IPS-NIHi7 (cell line): Measurements from ENCODE around the gene RIN3.

Source experiments
- DNase-seq: peaks from one replicate; pipeline ENCODE4 v3.0.0; 2012; ENCODE audit warnings: mixed read lengths; ENCODE audit errors: extremely low spot score

RIN3 gene

DNA sequence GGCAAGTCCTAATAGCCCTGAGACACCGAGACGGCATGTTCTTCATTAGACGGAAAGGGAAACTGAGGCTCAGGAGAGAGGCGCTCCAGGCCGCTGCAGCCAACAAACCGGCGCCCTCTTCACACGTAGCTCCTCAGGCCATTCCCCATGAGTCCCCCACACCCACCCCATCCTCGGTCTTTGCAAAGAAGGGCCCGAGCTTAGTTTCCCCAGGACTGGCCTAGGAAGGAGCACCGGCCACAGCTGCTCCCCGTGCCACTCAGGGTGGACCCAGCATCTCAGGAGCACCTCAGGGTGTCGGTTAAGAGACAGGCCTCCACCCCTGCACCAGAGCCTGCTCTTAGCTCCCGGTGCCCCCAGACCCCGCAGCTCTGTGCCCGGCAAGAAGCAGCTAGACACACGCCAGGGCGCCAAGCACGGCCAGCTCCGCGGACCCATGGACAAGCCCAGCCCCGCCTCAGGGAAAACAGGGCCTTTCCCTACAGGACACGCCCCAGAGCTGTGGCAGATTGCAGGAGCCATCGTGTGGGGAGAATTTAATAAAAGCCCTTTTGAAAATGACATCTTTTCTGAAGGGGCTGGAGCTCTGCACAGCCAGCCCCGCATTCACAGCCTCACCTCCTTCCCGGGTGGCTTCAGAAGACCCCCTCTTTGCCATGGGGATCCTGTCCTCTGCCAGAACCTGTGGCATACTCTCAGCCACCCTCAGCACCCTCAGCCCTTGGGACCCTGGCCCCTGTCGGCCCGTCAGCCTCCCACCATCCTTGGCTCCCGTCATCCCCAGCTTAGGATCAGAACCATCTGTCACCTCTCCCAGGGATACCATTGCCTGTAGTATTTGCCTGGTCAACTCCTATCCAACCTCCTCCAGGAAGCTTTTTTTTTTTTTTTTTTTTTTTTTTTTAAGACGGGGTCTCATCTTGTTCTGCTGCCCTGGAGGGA is 175.1 kb downstream of the RIN3 start:
- no peak for DNase-seq

DNA sequence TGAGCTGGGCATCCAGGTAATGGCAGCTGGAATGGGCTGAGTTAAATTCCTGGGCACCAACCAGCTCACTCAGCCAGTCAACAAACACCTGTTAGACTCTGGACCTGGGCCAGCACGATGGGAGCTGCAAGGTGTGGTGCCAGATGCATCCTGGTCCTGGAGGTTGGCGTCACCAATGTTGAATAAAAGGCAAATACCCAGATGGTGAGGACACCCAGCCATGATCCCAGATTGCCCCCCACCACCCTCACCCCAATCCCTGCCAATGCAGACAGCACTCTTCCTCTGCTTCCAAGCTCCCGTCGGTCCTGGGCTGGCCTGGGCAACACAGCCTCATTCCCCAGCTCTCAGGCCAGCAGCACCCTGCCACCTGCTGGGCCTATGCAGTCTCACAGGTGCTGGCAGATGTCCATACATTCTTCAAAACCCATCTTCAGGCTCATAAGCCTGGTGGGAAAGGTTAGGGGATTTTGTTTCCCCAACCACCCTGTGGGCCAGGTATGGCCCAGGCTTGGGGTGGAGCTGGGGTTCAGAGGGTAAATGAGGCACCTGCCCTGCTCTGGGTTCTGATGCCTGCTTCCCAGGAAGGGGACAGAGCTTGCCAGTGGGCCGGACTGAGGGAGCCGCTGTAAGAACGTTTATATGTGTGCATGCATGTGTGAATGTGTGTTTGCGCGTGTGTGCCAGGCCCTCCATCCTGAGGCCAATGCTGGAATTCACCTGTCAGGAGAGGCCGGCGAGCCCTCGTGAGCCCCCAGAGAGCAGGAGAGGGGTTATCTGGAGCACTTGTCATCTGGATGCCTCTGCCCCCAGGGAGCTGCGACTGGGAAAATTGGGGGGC is 176.8 kb downstream of the RIN3 start:
- peak; percentile 40 for DNase-seq

DNA sequence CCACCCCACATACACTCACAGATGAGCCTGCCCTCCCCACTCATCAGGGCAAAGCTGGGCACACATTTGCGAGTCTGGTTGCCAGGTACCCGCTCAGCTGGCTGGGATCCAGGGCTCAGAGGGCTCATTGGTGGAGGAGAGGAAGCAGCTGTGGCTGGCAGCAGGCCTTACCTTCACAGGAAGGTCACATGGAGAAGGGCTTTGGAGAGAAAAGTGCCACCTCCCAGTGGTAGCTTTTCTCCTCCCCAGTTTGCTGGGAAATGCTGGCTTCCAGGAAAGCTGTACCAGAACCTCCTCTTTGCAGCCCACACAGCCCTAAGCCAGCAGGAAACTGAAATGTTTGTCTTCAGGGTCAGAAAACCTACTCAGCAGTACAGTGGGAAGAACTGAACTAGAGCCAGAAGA is 179.2 kb downstream of the RIN3 start:
- DNase-seq, result no peak

DNA sequence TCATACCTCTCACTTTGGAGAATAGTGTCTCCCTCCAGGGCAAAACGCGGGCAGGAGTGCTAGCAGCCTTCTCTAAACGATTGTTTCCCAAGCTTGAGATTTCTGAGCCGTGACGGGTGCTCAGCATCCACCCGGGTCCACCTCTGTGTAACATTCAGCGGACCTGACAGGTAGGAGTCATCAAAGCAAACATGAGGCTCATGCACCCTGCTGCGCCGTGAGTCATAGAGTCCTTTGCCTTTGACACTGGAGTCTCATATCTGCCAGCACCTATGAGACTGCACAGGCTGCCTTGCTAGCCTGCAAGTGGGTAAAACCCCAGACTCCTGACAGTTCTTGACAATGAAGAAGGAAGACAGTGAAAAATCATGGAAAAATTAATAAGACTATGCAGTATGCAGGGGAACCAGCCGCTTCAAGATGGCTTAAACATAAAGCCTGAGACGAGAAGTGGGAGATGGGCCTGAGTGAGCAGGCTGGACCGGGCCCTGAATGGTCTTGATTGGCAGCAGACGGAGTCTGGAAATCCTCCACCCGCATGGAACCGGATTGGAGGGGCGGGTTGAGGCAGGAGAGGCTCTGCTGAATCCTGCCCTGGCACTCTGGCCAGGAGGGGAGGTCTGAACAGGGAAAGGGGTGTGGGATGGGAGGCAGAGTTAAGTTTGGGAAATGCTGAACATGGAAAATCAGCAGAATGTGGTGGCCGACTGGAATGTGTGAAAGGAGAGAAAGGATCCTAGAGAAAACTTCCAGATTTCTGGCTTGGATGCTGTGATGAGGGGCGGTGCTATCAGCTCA is 180.6 kb downstream of the RIN3 start:
- no peak for DNase-seq

DNA sequence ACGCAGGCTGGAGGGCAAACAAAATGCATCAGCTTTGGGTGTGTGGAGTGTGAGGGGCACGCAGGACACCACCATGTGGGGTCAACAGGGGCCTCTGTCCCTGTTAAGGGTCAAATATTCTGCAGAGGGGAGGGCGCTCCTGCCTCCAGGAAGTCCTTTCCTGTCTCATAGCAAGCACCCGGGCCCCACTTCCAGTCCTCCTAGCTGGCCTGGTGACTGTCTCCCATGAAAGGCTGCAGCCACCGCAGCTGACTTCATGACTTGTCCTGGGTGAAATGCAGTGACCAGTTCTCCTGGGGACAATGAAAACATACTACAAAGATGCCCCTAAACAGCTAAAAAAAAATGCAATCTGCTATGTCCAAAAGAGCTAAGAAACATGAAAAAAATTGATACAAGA is 181.2 kb downstream of the RIN3 start:
- no peak for DNase-seq

DNA sequence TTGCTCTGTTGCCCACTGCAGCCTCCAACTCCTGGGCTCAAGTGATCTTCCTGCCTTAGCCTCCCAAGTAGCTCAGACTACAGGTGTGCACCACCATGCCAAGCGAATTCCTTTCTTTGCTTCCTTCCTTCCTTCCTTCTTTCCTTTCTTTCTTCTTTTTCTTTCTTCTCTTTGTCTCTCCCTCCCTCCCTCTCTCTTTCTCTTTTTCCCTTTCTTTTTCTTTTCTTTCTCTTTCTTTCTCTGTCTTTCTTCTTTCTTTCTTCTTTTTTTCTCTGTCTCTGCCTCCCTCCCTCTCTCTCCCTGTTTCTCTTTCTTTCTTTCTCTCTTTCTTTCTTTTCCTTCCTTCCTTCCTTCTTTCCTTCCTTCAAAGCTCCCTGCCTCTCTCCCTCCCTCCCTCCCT is 182.0 kb downstream of the RIN3 start:
- no peak for DNase-seq

DNA sequence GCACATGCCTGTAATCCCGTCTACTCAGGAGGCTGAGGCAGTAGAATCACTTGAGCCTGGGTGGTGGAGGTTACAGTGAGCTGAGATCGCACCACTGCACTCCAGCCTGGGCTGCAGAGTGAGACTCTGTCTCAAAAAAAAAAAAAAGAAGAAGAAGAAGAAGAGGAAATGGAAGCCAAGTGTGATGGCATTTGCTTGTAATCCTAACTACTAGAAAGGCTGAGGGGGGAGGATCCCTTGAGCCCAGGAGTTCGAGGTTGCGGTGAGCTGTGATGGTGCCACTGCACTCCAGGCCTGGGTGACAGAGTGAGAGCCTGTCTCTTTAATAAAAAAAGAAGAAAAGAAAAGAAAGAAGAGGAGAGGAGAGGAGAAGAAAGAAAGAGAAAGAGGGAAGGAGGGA is 182.8 kb downstream of the RIN3 start:
- DNase-seq, result no peak

DNA sequence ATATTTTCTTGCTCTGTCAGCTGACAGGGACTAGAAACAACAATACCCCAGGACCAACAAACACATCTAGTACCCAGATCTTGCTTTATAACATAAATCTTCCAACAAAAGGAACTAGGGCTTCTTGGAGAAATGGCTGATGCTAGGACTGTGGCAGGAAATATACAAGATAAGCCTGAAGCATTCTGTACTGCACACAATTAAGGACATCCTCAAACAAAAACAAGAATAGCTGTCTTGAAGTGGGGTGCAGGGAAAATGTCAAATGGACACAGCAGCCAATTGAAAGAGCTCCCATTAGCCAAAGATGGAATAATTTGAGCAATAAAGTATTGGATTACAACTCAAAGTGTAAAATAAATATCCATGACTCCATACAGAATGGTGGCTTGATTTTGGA is 184.8 kb downstream of the RIN3 start:
- no peak for DNase-seq

DNA sequence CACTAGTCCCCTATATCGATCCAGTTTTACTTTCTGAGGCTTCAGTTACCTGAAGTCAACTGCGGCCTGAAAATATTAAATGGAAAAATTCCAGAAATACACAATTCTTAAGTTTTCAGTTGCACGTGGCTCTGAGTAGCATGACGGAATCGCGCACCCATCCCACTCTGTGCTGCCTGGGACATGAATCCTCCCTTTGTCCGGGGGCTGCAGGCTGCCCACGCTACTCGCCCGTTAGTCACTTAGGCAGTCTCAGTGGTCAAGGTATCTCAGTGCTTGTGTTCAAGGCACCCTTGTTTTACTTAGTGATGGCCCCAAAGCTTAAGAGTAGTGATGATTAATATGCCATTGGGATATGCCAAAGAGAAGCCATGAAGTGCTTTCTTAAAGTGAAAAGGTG is 188.2 kb downstream of the RIN3 start:
- DNase-seq, result no peak

DNA sequence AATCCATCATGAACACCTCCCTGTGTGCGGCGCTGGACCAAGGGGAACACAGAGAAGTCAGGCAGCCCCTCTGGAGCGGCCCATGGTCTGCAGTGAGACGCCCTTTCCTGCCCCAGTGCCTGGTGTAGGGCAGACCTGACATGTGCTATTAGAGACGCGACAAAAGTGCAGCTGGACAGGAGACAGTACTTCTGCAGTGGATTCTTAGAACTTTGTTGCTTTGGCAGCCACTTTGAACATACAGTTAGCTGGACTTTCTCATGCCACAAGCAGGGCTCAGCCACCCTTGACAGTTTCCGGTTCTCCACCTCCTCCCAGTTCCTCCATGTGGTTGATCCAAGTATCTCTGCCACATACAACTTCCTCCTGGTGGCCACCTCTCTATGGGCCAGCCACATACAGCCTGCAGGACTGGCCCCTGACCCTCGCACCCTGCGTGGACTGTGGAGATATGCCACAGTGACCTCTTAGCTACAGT is 188.9 kb downstream of the RIN3 start:
- no peak for DNase-seq

DNA sequence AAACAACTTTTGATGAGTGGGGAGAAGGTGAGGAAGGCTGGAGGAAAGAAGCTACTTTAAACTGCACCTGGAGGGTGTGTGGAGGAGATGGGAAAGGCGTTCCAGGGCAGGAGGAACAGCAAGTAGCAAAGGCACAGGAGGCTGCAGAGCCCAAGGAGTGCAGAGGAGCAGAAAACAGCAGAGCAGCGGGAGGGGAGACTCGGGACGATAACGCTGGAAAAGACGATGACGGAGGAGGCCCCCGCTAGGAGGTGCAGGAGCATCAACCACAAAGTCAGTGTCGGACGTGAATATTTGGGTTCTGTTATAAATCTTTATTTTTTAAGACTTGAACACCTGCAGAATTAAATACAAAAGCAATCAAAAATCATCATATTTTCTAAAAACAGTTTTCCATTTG is 189.9 kb downstream of the RIN3 start:
- no peak for DNase-seq

DNA sequence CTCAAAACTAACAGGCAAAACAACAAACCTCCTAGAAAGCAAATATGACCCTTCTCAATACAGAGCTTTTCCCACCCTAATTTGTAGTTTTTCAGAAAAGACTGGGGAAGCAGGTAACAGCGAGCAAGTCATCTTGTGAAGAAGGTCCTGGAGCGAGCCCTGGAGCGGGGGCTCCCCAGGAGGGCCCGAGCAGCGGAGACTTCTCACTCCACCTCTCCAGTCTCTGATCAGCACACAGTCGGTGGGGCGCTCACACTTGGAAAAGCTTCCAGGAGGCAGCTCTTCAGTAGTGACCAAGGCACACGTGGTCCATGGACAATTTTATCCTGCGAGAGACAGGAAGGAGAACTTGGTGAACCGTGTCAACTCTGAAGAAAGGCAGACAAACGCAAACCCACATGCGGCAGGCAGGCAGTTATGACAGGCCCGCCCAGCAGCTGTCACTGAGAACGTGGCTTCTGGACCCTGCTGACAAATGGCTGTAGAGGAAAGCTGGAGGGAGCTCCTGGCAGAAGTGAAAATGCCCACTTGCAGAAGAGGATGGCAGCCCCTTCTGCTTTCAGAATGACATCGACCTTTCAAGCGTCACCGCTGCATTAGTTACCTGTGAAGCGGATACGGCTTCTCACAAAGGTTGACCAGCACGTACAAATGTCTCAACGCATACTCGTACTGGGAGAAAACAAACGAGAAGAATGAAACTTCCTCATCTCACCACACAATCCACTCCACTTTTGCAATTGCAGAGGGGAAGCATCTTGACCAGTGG is 190.6 kb downstream of the RIN3 start:
- no peak for DNase-seq

DNA sequence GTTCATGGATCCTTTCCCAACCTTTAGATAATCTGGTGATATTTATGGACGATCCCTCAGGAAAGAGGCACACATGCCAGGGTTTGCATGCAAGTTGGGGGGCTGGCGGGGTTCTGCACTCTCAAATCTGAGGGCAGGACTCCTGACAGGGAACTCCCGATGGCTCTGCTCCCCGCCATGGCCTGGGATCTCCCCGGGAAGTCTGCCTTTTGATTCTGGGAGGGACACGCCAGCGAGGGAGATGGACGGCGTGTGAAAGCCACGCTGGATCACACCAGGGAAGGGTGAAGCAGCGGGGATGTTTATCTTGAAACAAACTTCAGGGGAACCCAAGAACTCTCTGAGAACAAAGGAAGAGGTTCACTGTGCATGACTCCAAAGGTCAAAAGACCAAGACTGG is 191.2 kb downstream of the RIN3 start:
- DNase-seq, result no peak

DNA sequence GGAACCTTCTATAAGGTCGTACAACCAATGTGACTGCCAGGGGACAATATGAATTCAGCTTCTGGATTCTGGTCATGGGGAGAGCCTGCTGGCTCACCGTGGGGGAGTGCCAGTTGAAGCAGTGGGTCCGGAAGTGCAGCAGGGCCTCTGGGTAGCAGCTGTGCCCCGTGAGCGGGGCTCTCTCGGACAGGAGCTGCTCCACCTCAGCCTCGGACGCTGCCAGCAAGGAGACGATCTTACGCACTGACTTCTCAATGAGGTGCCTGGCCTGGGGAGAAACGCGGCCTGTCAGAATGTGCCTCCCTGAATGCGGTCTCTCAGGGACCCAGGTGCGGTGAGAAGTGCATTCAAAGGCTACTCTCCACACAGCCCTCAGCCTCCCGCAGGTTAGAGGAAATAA is 192.8 kb downstream of the RIN3 start:
- no peak for DNase-seq

DNA sequence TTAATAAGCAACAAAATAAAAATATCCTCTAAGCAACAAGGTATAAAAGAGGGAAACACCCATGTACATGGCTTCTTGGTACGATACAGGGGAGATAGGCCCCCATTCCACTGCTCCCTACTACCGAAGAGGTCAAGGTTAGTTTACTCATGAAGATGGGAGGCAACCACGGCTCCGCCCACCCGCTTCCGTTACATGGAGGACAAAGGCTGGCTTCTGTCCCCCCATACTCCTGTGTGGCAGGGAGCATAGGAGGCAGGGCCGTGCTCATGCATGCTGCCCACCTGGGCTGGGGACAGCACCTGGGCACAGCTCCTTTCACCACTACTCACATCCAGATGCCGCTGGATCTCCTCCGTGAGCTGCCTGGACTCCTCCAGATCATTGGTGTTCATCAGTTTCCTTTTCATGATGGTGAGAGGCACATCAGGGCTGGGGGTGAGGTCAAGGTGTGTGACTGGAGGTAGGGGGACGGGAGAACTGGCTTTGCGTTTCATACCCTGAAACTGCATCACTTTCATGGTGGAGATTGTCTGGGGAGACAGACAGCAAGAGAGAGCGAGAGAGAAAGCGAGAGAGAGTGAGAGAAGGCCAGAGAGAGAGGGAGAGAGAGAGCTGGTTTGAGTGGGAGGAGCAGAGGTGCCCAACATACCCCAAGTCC is 195.9 kb downstream of the RIN3 start:
- no peak for DNase-seq

DNA sequence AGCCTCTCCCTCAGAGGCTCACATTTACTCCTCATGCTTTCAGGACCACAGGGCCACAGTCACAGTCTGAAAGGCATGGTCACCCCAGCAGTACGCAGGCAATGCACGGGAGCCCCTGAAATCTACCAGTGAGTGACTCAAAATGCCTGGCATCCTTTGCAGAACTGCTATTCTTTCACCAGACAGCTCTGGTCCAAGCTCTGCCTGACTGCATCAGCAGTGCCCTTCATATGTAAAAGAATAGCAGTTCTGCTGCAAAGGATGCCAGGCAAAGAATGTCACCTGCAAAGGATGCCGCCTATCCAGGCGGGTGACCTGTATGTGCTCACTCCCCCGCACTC is 196.4 kb downstream of the RIN3 start:
- DNase-seq, result no peak

DNA sequence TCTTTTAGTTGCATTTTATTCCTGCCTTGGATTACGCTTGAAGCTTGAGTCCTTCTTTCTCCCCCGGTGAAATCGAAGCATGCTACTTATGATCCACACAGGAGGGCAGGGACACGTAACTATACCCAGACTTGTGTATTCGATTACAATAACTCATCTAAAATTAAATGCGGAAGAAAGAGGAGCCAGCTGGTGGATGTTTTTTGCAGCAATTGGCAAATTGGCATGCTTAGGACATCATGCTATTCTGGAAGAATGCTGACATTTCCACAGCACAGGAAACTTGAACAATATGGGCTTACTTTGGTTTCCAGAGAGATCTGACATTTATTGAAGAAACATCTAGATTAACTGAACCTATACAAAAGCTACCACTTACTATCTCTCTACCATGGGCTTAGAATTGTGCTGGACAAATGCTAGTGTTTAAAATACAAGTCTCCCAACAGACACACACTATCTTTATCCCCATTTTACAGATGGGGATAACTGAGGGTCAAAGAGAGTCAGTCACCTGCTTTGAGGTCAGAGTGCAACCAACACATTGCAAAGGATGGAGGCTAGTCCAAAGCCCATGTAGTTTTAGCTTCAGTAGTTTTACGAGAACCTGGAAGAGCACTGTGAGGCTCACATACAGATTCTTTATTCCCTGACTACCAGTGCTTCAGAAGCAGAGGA is 198.5 kb downstream of the RIN3 start:
- no peak for DNase-seq

DNA sequence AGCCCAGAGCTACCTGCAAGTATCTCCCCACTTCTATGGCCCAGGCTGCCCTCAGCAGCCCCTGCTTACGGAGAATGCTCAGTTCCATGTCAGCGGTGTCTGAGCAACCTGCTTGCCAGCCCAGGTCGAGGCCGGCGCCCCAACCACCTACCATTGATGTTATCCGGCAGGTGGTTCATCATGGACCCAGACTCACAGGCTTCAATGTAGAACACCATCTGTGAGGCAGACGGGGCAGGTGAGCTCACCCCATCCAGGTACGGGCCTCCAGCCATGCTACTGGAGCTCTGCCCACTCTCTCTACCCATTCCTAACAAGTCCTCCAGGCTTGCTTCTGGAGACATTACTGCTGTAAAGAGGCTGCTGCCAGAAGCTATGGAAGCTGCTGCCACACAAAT is 199.1 kb downstream of the RIN3 start:
- no peak for DNase-seq

DNA sequence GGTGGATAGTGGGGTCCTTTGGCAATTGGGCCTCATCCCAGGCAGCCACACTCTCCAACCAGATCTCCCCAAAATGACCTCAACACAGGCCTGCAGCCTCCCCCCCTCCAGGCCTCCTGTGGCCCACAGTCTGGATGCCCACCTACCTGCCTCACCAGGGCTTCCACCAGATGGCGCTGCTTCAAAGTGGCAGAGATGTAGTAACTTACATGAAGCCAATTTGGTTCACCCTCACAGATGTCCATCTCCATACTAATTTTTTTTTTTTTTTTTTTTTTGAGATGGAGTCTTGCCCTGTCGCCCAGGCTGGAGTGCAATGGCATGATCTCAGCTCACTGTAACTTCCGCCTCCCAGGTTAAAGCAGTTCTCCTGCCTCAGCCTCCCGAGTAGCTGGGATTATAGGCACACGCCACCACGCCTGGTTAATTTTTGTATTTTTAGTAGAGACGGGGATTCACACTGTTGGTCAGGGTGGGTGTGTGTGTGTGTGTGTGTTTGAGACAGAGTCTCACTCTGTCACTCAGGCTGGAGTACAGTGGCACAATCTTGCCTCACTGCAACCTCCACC is 201.2 kb downstream of the RIN3 start:
- DNase-seq, result peak; percentile 90

DNA sequence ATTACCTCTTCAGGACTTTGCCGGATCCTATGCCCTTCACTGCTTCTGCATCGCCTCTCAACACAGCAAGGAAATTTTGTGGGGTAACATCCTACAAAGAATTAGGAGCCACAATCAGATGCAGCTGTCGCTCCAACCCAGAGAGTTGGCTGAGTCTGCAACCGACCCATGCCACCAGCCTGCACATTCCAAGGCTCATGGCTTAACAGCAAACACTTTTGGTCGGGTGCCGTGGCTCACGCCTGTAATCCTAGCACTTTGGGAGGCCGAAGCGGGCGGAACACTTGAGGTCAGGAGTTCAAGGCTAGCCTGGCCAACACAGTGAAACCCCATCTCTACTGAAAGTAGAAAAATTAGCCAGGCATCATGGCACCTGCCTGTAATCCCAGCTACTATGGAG is 202.6 kb downstream of the RIN3 start:
- no peak for DNase-seq
